Esophagus squamous epithelium (tissue), 4 donors: ENCODE measurements around the gene CSTPP1.
"Not testable (repeated sequence)": the region's sequence is repeated elsewhere in the genome, so short reads cannot be mapped to it uniquely, and the experiment has no call there.

ENCODE experiments used
- POLR2A ChIP-seq, 4 donors: fragments of 450-650 bp; IDR thresholded peaks; one replicate each; pipeline ENCODE4 v1.6.1; 2017; ENCODE audit warnings: antibody characterized with exemption in 4 of 4, mild to moderate bottlenecking in 4 of 4, moderate library complexity in 3 of 4
- TF ChIP-seq, protein P1 (sequence below), 6 experiments: fragments of 450-650 bp in 4 of 6; fragments of 200-600 bp in 2 of 6; sonication (generic) in 2 of 6; IDR thresholded peaks; one replicate each; pipeline ENCODE4 v1.5.1; 2016 to 2019; ENCODE audit warnings: antibody characterized with exemption in 6 of 6, mild to moderate bottlenecking in 4 of 6, moderate library complexity in 4 of 6

DNA sequence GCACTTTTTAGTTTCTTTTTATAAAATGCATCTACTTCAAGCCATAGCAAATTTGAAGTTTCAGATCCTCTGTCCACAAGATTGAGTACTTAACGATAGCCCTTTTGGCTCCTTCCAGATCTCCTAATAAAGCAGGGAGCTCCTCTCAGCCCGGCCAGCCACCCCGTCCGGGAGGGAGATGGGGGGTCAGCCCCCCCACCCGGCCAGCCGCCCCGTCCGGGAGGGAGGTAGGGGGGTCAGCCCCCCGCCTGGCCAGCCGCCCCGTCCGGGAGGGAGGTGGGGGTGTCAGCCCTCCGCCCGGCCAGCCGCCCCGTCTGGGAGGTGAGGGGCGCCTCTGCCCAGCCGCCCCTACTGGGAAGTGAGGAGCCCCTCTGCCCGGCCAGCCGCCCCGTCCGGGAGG is 160.3 kb downstream of the CSTPP1 start:
- TF ChIP-seq, protein P1, sequence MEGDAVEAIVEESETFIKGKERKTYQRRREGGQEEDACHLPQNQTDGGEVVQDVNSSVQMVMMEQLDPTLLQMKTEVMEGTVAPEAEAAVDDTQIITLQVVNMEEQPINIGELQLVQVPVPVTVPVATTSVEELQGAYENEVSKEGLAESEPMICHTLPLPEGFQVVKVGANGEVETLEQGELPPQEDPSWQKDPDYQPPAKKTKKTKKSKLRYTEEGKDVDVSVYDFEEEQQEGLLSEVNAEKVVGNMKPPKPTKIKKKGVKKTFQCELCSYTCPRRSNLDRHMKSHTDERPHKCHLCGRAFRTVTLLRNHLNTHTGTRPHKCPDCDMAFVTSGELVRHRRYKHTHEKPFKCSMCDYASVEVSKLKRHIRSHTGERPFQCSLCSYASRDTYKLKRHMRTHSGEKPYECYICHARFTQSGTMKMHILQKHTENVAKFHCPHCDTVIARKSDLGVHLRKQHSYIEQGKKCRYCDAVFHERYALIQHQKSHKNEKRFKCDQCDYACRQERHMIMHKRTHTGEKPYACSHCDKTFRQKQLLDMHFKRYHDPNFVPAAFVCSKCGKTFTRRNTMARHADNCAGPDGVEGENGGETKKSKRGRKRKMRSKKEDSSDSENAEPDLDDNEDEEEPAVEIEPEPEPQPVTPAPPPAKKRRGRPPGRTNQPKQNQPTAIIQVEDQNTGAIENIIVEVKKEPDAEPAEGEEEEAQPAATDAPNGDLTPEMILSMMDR (IDR thresholded peaks at IDR 0.05) = not testable (repeated sequence)
- TF ChIP-seq POLR2A (IDR thresholded peaks at IDR 0.05) = not testable (repeated sequence)
